ENCODE data around the gene TEAD4.

The TEAD4 gene

DNA sequence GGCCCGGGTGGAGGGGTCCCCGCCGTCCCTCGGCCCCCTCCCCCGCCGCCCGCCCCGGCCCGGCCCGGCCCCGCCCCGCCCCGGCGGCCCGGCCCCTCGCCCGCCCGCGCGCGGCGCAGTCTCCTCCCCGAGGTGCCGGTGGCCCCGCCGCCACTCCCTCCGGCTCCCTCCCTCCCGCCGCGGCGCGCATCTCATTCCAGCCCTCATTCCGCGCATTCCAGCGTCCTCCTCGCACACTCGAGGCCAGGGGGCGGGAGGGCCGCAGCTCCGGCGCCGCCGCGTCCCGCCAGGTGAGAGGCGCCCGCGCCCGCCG lies at the start of gene TEAD4:
TEAD4 (plus strand) TSS at position 206 of the 313 bp plus-strand sequence.
- DNase-seq: peak; percentile 76

DNA sequence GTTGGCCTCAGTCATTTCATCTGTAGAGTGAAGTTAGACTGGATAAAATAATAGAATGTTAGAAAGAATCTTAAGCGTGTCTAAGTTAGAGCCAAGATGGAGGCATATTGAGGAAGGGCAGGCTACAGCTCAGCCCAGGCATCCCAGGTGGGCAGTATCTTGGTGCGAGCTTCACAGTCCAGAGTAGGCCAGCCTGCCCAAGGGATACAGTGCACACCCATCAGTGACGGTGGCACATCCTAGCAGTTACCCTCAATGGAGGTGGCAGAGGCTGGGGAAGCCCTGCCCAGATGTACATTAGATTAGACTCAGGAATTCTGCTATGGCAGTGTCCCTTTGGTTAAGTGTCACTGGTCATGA lies 47.0 kb upstream of the TEAD4 start:
- DNase-seq: no peak

DNA sequence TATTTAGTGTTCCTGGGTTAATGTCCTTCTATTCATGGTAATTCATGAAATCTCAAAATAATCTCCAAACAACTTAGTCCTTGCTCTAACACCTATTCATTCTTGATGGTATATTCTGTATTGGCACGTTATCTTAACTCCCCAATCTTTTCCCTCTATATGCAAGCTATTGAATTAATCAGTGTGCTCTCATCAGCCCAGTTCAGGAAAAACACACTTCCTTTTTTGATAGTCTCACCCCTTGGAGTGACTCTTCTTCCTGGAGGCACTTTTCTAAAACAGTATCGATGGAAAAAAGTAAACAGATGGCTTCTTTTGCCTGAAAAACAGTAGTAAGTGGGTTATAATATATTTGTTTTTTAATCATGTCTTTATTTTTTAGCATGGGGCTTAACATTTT lies 39.9 kb upstream of the TEAD4 start:
- DNase-seq: no peak

DNA sequence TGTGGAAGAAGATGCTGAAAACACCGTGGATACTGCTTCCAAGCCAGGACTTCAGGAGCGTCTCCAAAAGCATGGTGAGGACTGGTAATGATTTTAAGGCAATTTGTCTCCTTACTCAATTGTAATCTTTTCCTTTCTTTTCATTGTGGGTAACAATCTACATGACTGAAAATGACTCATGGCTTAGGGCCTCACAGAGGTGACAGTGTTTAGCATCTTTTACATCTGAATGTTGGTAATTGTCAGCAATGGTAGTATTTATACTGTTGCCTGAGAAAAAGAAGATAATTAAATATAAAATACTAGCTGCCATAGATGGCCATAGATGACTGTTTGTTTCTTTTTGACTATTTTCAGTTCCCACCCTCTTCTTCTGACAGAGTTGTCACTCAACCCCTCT lies 36.9 kb upstream of the TEAD4 start:
- no peak for DNase-seq

- no peak for DNase-seq
Observed at GRCh38 chr12:2923057-2923456, 36.1 kb upstream of the TEAD4 start.

DNA sequence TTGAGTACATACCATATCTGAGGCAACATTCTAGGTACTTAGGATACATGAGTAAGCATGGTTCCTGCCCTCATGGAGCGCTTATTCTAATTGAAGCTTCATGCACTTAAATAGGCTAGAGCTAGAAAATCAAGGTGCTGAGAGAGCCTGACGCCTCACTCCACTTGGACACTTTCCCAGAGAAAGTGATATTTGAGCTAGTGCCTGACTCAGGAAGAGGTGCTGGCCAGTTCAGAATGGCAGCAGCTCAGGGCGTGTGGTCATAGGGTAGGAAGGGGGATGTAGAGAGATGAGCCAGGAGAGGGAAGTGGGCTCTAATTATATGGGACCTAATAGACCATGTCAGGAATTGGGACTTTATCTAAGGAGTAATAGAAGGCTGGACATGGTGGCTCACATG lies 35.2 kb upstream of the TEAD4 start:
- no peak for DNase-seq

GRCh38 chr12:2925322-2925995 lies 33.7 kb upstream of the TEAD4 start:
- DNase-seq: no peak

DNA sequence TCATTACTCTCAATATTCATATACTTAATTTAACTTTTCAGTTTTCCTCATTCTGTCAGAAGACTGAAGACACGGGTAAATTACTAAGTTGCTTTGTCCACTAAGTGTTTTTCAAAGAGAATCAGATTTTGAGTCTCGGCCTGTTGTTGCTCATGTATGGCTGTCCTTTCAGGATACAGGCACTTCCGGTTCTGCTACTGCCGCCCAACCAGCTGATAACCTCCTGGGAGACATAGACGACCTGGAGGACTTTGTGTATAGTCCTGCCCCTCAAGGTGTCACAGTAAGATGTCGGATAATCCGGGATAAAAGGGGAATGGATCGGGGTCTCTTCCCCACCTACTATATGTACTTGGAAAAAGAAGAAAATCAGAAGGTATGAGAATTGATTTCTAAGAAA lies 28.3 kb upstream of the TEAD4 start:
- no peak for DNase-seq

DNA sequence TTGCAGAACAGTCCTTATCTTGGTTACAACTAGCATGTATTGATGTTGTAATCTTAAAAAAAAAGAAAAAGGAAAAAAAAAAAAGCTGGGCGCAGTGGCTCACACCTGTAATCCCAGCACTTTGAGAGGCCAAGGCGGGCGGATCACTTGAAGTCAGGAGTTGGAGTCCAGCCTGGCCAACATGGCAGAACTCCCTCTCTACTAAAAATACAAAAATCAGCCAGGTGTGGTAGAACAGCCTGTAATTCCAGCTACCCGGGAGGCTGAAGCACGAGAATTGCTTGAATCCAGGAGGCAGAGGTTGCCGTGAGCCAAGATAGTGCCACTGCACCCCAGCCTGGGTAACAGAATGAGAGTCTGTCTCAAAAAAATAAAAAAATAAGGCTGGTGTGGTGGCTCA lies 25.6 kb upstream of the TEAD4 start:
- no peak for DNase-seq

- no peak for DNase-seq
Observed at GRCh38 chr12:2934371-2934770, 24.8 kb upstream of the TEAD4 start.

DNA sequence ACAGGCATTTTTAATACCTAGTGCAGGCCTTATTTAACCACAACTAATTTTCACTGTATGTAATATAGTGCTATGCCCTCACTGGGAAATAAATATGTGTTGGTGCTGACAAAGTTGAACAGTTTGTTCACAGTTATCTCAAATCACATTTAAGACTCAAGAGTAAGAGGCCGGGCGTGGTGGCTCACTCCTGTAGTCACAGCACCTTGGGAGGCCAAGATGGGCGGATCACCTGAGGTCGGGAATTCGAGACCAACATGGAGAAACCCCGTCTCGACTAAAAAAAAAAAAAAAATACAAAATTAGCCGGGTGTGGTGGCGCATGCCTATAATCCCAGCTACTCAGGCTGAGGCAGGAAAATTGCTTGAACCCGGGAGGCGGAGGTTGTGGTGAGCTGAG lies 22.9 kb upstream of the TEAD4 start:
- DNase-seq: no peak

DNA sequence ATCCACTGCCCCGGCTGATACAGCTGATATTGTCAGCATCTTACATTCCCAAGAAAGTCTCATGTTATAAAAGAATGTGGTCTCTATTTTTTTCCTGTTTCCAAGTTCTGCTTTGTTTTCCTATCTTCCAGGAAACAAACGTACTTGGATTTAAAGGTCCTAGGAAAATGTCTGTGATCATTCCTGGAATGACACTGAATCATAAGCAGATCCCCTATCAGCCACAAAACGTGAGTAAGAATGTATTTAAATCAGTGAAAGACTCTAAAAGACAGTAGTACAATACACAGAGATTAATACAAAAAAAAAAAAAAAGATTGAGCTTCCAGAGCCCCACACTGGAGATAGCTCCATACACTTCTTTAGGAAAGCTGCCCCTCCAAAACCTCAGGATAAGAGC lies 21.7 kb upstream of the TEAD4 start:
- DNase-seq: no peak

DNA sequence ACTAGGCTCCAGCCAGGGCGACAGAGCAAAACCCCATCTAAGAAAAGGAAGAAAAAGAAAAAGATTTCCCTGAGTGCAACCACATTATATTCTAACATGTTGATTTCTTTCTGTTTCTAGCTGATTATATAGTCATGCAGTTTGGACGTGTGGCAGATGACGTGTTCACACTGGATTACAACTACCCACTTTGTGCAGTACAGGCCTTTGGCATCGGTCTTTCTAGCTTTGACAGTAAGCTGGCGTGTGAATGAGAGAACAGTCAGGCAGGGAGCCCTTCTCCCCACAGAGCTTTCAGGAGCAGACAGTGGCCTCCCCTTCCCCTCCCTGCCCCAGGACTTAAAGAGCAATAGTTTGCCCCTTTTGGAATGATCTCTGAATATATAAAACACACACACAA lies 20.0 kb upstream of the TEAD4 start:
- no peak for DNase-seq

DNA sequence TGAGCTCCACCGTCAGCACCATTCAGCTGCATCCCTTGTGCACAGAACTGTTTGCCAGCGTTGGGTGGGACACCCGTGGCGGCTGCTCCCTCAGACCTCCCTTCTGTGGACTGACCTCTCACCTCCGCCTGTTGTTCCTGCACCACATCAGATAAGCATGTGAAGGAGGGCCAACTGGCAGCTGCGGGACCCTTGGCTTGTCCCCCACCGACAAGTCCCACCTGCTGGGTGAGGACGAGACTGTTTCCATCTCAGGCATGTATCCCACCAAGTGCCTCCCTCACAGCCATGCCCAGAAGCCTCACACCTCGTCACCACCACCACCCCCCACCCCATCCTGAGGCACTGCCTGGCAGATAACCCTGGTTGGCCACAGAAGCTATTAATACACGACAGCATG lies 18.6 kb upstream of the TEAD4 start:
- no peak for DNase-seq

DNA sequence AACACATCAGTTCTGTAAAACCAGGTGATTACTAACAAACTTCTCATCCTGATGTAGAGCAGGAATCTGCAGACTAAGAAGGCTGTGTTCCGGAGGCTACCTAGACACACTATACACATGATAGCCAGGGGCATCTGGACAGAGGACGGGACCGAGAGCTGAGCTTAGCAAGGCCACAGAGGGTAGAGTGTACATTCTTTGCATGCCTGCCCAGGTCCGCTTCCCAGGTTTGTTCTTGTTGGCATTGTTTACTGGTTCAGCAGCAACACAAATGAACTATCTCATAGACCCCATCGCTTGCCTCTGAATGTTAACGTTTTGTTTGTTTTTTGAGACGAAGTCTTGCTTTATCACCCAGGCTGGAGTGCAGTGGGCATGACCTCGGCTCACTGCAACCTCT lies 17.7 kb upstream of the TEAD4 start:
- DNase-seq: no peak

- no peak for DNase-seq
Observed at GRCh38 chr12:2944401-2945047, 14.7 kb upstream of the TEAD4 start.

GRCh38 chr12:2949411-2949810 lies 9.8 kb upstream of the TEAD4 start:
- no peak for DNase-seq

DNA sequence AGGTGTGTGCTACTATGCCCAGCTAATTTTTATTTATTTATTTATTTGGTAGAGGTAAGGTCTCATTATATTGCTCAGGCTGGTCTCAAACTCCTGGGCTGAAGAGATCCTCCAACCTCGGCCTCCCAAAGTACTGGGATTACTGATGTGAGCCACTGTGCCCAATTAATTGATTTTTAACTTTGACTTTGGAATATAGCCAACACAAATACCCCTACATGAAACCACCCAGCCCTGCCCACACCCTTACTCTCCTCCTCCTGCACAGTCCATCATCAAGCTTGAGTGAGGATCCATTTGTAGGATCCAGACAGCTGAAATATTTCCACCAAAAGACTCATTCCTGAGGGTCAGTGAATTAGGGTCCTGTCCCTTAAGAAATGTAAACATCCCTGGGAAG lies 3.3 kb upstream of the TEAD4 start:
- no peak for DNase-seq

DNA sequence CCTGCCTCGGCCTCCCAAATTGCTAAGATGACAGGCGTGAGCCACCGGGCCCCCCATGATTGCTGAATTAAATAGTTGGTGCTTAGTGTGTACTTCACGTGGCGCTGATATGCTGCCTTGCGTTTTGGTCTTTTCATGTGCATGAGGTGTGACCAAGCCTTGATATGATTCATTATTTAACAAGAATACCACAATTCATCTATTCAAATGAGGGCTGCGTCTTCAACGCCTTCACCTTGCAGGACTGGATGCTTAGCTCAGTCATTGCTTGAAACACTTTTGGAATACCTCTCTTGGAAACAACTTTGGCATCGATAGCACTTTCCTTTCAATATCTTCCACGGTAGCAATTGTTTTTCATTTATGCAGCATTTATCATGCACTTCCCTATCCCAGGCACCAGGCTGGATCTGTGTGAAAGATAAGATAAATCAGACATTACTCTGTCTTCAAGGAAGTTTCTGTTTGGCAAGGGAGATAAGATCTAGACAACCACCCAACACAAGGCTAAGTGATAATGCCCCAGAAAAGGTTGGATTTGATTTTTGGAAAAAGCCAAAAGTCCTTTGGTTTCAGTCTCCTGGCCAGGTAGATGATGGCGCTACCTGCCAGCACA lies 1.3 kb upstream of the TEAD4 start:
- no peak for DNase-seq

- DNase-seq: peak; percentile 80
Observed at GRCh38 chr12:2958432-2959191, 585 bp upstream of the TEAD4 start.

GRCh38 chr12:2959505-2960389 lies 550 bp downstream of the TEAD4 start:
- DNase-seq: peak; percentile 68

DNA sequence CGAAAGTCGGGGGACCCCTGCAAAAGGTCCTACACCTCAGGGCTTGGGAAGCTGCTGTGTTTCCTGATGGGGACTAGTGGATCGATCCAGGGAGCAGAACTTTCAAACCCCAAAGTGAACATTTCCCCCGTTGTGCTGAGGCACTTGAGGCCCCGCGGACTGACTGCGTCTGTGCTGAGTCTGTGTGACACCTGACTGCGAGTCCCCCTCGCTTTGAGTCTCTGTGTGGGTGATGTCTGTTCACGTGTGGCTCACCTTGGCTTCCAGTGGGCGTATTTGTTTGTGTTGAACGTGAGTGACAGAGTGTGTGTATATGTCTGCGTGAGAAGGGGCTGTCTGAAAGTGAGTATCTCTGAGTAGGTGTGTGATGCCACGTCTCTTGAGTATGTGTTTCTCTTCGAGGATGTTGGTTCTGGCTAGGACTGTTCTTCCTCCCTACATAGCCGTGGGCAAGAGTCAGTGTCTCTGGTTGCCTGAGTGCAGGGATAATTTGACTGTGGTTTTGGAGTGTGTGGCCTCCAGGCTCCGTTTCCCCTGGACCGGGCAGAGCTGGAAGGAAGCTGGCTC lies 1.3 kb downstream of the TEAD4 start:
- DNase-seq: no peak
